GM23338 (cell line): ENCODE measurements around the gene ARPC2. TPM values are rescaled to one million over a fixed set of nuclear protein-coding genes. Genes with fewer than 3 reads are reported as not detected.

Experiments used
- ATAC-seq: fragments of 200-7000 bp; cut with Tn5 transposase; 3 replicates; pipeline ENCODE4 v1.9.1; 2020
- DNase-seq: peaks from one replicate; pipeline ENCODE4 v3.0.0-alpha.2; 2015; ENCODE audit warnings: low spot score
- H2AFZ ChIP-seq: fragments of 200-600 bp; sonication (generic); 2 replicates; pipeline ENCODE4 v1.8.0; 2016; ENCODE audit warnings: antibody characterized with exemption, mild to moderate bottlenecking, moderate library complexity
- H3F3A ChIP-seq: fragments of 200-600 bp; sonication (generic); replicated peaks from 2 replicates; pipeline ENCODE4 v1.8.0; 2017; ENCODE audit warnings: antibody characterized with exemption, mixed run types, low read depth
- H3K27ac ChIP-seq: fragments of 200-600 bp; sonication (generic); 2 replicates; pipeline ENCODE4 v1.6.1; 2016; ENCODE audit warnings: low read depth
- H3K27me3 ChIP-seq: fragments of 200-600 bp; sonication (generic); 2 replicates; pipeline ENCODE4 v1.8.0; 2016; ENCODE audit warnings: mild to moderate bottlenecking, mixed run types, moderate library complexity; ENCODE audit not compliant: insufficient read depth
- H3K36me3 ChIP-seq: fragments of 200-600 bp; sonication (generic); 2 replicates; pipeline ENCODE4 v1.8.0; 2016; ENCODE audit warnings: mild to moderate bottlenecking; ENCODE audit not compliant: insufficient read depth
- H3K4me1 ChIP-seq: fragments of 200-600 bp; sonication (generic); 2 replicates; pipeline ENCODE4 v1.8.0; 2016; ENCODE audit warnings: mild to moderate bottlenecking, moderate library complexity; ENCODE audit not compliant: insufficient read depth
- H3K4me2 ChIP-seq: fragments of 200-600 bp; sonication (generic); 2 replicates; pipeline ENCODE4 v1.7.1; 2017; ENCODE audit warnings: mixed run types
- H3K4me3 ChIP-seq: fragments of 200-600 bp; sonication (generic); 2 replicates; pipeline ENCODE4 v1.6.1; 2016; ENCODE audit warnings: mixed run types
- H3K79me2 ChIP-seq: fragments of 200-600 bp; sonication (generic); replicated peaks from 2 replicates; pipeline ENCODE4 v1.8.0; 2017; ENCODE audit warnings: mild to moderate bottlenecking; ENCODE audit not compliant: insufficient read depth
- H3K9me2 ChIP-seq: fragments of 200-600 bp; sonication (generic); 2 replicates; pipeline ENCODE4 v1.8.0; 2017; ENCODE audit not compliant: insufficient read depth
- H4K20me1 ChIP-seq: fragments of 200-600 bp; sonication (generic); replicated peaks from 2 replicates; pipeline ENCODE4 v1.8.0; 2017; ENCODE audit warnings: mild to moderate bottlenecking; ENCODE audit not compliant: insufficient read depth
- H3K27ac Mint-ChIP-seq: 2 replicates; pipeline ENCODE4 v1.8.0; 2020; ENCODE audit warnings: inconsistent platforms, mild to moderate bottlenecking, moderate library complexity, mixed read lengths
- H3K27me3 Mint-ChIP-seq: 3 replicates; pipeline ENCODE4 v1.8.0; 2022; ENCODE audit warnings: low read depth, mild to moderate bottlenecking, moderate library complexity, mixed read lengths, inconsistent platforms; ENCODE audit not compliant: insufficient read depth, poor library complexity
- H3K36me3 Mint-ChIP-seq: 3 replicates; pipeline ENCODE4 v1.8.0; 2021; ENCODE audit warnings: low read depth, mild to moderate bottlenecking, inconsistent platforms, moderate library complexity, mixed read lengths
- H3K4me1 Mint-ChIP-seq: 3 replicates; pipeline ENCODE4 v1.8.0; 2020; ENCODE audit warnings: mild to moderate bottlenecking, inconsistent platforms, mixed read lengths
- H3K4me3 Mint-ChIP-seq: 3 replicates; pipeline ENCODE4 v1.8.0; 2021; ENCODE audit warnings: moderate library complexity, mild to moderate bottlenecking, inconsistent platforms, mixed read lengths
- H3K9me3 Mint-ChIP-seq: 3 replicates; pipeline ENCODE4 v1.8.0; 2020; ENCODE audit warnings: moderate library complexity, mild to moderate bottlenecking, inconsistent platforms, mixed read lengths
- CREB1 ChIP-seq: fragments of 250-450 bp; sonication (Bioruptor Pico); IDR thresholded peaks from 2 replicates; pipeline ENCODE4 v1.5.0; 2020; ENCODE audit warnings: low read depth, mild to moderate bottlenecking, moderate library complexity
- EZH2 ChIP-seq: fragments of 200-600 bp; sonication (generic); IDR thresholded peaks from one replicate; pipeline ENCODE4 v1.8.0; 2017; ENCODE audit warnings: antibody characterized with exemption, mild to moderate bottlenecking, low read depth; ENCODE audit not compliant: unreplicated experiment
- EZH2phosphoT487 ChIP-seq: fragments of 200-600 bp; sonication (generic); IDR thresholded peaks from one replicate; pipeline ENCODE4 v1.8.1; 2018; ENCODE audit warnings: antibody characterized with exemption; ENCODE audit not compliant: unreplicated experiment
- JUNB ChIP-seq: IDR thresholded peaks from one replicate; pipeline ENCODE4 v1.6.1; 2016; ENCODE audit warnings: antibody characterized with exemption; ENCODE audit not compliant: unreplicated experiment
- NANOG ChIP-seq: IDR thresholded peaks from 2 replicates; pipeline ENCODE4 v1.6.1; 2016; ENCODE audit warnings: antibody characterized with exemption, borderline replicate concordance
- POLR2AphosphoS5 ChIP-seq: IDR thresholded peaks from 2 replicates; pipeline ENCODE4 v1.6.1; 2016; ENCODE audit warnings: antibody characterized with exemption, low read depth
- STAT1 ChIP-seq: IDR thresholded peaks from one replicate; pipeline ENCODE4 v1.6.1; 2016; ENCODE audit warnings: antibody characterized with exemption; ENCODE audit not compliant: unreplicated experiment
- ZNF114 ChIP-seq: fragments of 250-450 bp; sonication (Bioruptor Pico); IDR thresholded peaks from 2 replicates; pipeline ENCODE4 v1.5.0; 2020; ENCODE audit warnings: mild to moderate bottlenecking, moderate library complexity
- ZNF331 ChIP-seq: fragments of 250-450 bp; sonication (Bioruptor Pico); IDR thresholded peaks from 2 replicates; pipeline ENCODE4 v1.5.0; 2020; ENCODE audit warnings: low read depth, mild to moderate bottlenecking, moderate library complexity
- polyA plus RNA-seq: library from polyadenylated mRNA; unstranded; fragments of >200 nt; fragmentation: Nextera tagmentation; extraction: Ambion mirVana; gene quantifications from 2 replicates; pipeline ENCODE4 v1.2.1, GENCODE V29; 2016
- total RNA-seq: library from RNA; depleted of rRNA; stranded (reverse); fragments of >200 nt; shearing (Covaris generic); gene quantifications from 2 replicates; pipeline ENCODE4 v1.2.3, GENCODE V29; 2014
- TF ChIP-seq, protein P1 (sequence below), 2 experiments: fragments of 200-600 bp in 1 of 2; sonication (generic) in 1 of 2; conservative IDR thresholded peaks; 2 replicates each; pipeline versions ENCODE4 v1.5.1 to v1.6.1; 2016 to 2017; ENCODE audit warnings: antibody characterized with exemption in 2 of 2, low read depth in 2 of 2, mild to moderate bottlenecking in 2 of 2, moderate library complexity in 1 of 2
- TF ChIP-seq, protein P2 (sequence below): IDR thresholded peaks from 2 replicates; pipeline ENCODE4 v1.6.1; 2016; ENCODE audit warnings: antibody characterized with exemption
- TF ChIP-seq, protein P3 (sequence below): IDR thresholded peaks from one replicate; pipeline ENCODE4 v1.6.1; 2018; ENCODE audit warnings: antibody characterized with exemption; ENCODE audit not compliant: unreplicated experiment
- TF ChIP-seq, protein P4 (sequence below): fragments of 250-450 bp; sonication (Bioruptor Pico); IDR thresholded peaks from 2 replicates; pipeline ENCODE4 v1.5.0; 2020; ENCODE audit warnings: mild to moderate bottlenecking, moderate library complexity

Gene ARPC2
- total and polyA plus RNA-seq, 2 experiments from 2014 or later = 217 to 271 TPM

DNA sequence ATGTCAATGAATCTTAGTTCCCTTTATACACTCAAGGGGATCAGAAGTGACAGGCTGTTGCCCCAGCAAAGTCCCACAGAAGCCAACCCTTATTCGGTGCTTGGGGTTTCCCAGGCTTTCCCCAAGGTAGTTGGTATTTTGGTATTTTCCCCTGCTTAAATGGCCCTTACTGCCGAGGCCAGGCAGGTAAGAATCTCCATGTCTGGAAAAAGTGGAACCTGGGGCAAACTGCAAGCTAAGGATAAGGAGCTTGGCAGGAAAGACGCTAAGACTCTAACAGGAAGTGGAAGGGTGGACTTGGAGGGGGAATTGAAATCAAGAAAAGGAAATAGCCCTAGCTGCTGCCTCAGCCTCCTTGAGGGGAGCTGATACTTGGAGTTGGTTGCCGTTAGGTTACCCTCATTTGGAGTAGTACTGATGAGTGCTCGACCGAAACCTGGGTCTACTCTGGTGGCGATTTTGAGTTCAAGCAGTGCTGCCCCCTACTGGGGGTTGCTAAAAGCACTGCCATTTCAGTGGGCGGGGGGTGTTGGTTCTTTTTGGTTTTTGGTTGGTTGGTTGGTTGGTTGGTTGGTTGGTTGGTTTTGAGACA, 40.5 kb downstream of the ARPC2 start:
- ATAC-seq = peak; percentile 61

More for the DNA sequence above, 40.5 kb downstream of the ARPC2 start:
- Mint-ChIP-seq H3K36me3 (peaks cover 35% of the 10 kb centered on the region), H3K4me1 (peaks cover 33% of the 10 kb centered on the region), H3K9me3 (no peaks in the 10 kb centered on the region), H3K27me3 (peaks cover 16% of the 10 kb centered on the region), H3K4me3 (no peak overlapping the region), H3K27ac (peak overlapping the region; percentile 81)
- Histone ChIP-seq H2AFZ (no peak overlapping the region), H3K4me3 (no peak overlapping the region), H3F3A (peaks cover 14% of the 10 kb centered on the region), H3K27ac (no peak overlapping the region; the same call in none of the 2 replicates), H3K4me2 (no peak overlapping the region), H4K20me1 (peaks cover 6% of the 10 kb centered on the region; the same call in 1 of the 2 replicates), H3K36me3 (peaks cover 34% of the 10 kb centered on the region), H3K79me2 (no peaks in the 10 kb centered on the region), H3K4me1 (peaks cover 29% of the 10 kb centered on the region), H3K27me3 (no peaks in the 10 kb centered on the region), H3K9me2 (no peaks in the 10 kb centered on the region)
- TF ChIP-seq ZNF331 (CRISPR knock-in tag) (peak; percentile 33; the same call in 1 of the 2 replicates), JUNB (no peak), STAT1 (no peak), CREB1 (no peak), EZH2phosphoT487 (no peak), POLR2AphosphoS5 (0 out of 2 replicates have a peak, but pooled peaks have one; percentile 24), ZNF114 (CRISPR knock-in tag) (no peak), NANOG (no peak), EZH2 (no peak)
- TF ChIP-seq, protein P1, sequence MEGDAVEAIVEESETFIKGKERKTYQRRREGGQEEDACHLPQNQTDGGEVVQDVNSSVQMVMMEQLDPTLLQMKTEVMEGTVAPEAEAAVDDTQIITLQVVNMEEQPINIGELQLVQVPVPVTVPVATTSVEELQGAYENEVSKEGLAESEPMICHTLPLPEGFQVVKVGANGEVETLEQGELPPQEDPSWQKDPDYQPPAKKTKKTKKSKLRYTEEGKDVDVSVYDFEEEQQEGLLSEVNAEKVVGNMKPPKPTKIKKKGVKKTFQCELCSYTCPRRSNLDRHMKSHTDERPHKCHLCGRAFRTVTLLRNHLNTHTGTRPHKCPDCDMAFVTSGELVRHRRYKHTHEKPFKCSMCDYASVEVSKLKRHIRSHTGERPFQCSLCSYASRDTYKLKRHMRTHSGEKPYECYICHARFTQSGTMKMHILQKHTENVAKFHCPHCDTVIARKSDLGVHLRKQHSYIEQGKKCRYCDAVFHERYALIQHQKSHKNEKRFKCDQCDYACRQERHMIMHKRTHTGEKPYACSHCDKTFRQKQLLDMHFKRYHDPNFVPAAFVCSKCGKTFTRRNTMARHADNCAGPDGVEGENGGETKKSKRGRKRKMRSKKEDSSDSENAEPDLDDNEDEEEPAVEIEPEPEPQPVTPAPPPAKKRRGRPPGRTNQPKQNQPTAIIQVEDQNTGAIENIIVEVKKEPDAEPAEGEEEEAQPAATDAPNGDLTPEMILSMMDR (conservative IDR thresholded peaks at IDR 0.05; ENCODE audit: low read depth in 2 of 2) = peak; percentile 81 to 86
- TF ChIP-seq, protein P2, sequence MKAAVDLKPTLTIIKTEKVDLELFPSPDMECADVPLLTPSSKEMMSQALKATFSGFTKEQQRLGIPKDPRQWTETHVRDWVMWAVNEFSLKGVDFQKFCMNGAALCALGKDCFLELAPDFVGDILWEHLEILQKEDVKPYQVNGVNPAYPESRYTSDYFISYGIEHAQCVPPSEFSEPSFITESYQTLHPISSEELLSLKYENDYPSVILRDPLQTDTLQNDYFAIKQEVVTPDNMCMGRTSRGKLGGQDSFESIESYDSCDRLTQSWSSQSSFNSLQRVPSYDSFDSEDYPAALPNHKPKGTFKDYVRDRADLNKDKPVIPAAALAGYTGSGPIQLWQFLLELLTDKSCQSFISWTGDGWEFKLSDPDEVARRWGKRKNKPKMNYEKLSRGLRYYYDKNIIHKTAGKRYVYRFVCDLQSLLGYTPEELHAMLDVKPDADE = no peak
- TF ChIP-seq, protein P3, sequence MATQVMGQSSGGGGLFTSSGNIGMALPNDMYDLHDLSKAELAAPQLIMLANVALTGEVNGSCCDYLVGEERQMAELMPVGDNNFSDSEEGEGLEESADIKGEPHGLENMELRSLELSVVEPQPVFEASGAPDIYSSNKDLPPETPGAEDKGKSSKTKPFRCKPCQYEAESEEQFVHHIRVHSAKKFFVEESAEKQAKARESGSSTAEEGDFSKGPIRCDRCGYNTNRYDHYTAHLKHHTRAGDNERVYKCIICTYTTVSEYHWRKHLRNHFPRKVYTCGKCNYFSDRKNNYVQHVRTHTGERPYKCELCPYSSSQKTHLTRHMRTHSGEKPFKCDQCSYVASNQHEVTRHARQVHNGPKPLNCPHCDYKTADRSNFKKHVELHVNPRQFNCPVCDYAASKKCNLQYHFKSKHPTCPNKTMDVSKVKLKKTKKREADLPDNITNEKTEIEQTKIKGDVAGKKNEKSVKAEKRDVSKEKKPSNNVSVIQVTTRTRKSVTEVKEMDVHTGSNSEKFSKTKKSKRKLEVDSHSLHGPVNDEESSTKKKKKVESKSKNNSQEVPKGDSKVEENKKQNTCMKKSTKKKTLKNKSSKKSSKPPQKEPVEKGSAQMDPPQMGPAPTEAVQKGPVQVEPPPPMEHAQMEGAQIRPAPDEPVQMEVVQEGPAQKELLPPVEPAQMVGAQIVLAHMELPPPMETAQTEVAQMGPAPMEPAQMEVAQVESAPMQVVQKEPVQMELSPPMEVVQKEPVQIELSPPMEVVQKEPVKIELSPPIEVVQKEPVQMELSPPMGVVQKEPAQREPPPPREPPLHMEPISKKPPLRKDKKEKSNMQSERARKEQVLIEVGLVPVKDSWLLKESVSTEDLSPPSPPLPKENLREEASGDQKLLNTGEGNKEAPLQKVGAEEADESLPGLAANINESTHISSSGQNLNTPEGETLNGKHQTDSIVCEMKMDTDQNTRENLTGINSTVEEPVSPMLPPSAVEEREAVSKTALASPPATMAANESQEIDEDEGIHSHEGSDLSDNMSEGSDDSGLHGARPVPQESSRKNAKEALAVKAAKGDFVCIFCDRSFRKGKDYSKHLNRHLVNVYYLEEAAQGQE = no peak
- TF ChIP-seq, protein P4, sequence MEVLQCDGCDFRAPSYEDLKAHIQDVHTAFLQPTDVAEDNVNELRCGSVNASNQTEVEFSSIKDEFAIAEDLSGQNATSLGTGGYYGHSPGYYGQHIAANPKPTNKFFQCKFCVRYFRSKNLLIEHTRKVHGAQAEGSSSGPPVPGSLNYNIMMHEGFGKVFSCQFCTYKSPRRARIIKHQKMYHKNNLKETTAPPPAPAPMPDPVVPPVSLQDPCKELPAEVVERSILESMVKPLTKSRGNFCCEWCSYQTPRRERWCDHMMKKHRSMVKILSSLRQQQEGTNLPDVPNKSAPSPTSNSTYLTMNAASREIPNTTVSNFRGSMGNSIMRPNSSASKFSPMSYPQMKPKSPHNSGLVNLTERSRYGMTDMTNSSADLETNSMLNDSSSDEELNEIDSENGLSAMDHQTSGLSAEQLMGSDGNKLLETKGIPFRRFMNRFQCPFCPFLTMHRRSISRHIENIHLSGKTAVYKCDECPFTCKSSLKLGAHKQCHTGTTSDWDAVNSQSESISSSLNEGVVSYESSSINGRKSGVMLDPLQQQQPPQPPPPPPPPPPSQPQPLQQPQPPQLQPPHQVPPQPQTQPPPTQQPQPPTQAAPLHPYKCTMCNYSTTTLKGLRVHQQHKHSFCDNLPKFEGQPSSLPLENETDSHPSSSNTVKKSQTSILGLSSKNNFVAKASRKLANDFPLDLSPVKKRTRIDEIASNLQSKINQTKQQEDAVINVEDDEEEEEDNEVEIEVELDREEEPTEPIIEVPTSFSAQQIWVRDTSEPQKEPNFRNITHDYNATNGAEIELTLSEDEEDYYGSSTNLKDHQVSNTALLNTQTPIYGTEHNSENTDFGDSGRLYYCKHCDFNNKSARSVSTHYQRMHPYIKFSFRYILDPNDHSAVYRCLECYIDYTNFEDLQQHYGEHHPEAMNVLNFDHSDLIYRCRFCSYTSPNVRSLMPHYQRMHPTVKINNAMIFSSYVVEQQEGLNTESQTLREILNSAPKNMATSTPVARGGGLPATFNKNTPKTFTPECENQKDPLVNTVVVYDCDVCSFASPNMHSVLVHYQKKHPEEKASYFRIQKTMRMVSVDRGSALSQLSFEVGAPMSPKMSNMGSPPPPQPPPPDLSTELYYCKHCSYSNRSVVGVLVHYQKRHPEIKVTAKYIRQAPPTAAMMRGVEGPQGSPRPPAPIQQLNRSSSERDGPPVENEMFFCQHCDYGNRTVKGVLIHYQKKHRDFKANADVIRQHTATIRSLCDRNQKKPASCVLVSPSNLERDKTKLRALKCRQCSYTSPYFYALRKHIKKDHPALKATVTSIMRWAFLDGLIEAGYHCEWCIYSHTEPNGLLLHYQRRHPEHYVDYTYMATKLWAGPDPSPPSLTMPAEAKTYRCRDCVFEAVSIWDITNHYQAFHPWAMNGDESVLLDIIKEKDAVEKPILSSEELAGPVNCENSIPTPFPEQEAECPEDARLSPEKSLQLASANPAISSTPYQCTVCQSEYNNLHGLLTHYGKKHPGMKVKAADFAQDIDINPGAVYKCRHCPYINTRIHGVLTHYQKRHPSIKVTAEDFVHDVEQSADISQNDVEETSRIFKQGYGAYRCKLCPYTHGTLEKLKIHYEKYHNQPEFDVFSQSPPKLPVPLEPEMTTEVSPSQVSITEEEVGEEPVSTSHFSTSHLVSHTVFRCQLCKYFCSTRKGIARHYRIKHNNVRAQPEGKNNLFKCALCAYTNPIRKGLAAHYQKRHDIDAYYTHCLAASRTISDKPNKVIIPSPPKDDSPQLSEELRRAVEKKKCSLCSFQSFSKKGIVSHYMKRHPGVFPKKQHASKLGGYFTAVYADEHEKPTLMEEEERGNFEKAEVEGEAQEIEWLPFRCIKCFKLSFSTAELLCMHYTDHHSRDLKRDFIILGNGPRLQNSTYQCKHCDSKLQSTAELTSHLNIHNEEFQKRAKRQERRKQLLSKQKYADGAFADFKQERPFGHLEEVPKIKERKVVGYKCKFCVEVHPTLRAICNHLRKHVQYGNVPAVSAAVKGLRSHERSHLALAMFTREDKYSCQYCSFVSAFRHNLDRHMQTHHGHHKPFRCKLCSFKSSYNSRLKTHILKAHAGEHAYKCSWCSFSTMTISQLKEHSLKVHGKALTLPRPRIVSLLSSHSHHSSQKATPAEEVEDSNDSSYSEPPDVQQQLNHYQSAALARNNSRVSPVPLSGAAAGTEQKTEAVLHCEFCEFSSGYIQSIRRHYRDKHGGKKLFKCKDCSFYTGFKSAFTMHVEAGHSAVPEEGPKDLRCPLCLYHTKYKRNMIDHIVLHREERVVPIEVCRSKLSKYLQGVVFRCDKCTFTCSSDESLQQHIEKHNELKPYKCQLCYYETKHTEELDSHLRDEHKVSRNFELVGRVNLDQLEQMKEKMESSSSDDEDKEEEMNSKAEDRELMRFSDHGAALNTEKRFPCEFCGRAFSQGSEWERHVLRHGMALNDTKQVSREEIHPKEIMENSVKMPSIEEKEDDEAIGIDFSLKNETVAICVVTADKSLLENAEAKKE (CRISPR knock-in tag) = no peak
- DNase-seq = peak; percentile 91
